ENCODE measurements around the gene CHAT.

- TF ChIP-seq POLR2AphosphoS5 (IDR thresholded peaks at IDR 0.05; ENCODE audit: low read depth, low read length) (no peak), REST (IDR thresholded peaks at IDR 0.05; ENCODE audit: insufficient read depth in 1 of 2, low read depth in 2 of 2, low read length in 2 of 2) (no peak)
Observed at GRCh38 chr10:49596836-49597235, 17.0 kb upstream of the CHAT start.

Data from PFSK-1 (cell line).